Activated T-helper 1 cell treated with Interleukin-2 at 50 U/mL for 16 hours (primary cell): Measurements from ENCODE around the gene PRM2.
"Not testable (repeated sequence)": the region's sequence is repeated elsewhere in the genome, so short reads cannot be mapped to it uniquely, and the experiment has no call there.

Source experiments
- DNase-seq: peaks from one replicate; pipeline ENCODE4 v3.0.0-alpha.2; 2020; ENCODE audit warnings: low read depth

The PRM2 gene

GRCh38 chr16:11289696-11290095, 13.4 kb upstream of the PRM2 start:
- not testable (repeated sequence) for DNase-seq

- no peak for DNase-seq
Observed at GRCh38 chr16:11289202-11289601, 12.9 kb upstream of the PRM2 start.

- DNase-seq, result no peak
Observed at GRCh38 chr16:11285842-11286241, 9.6 kb upstream of the PRM2 start.

GRCh38 chr16:11283820-11284248, 7.6 kb upstream of the PRM2 start:
- DNase-seq, result no peak

- DNase-seq, result no peak
Observed at GRCh38 chr16:11280616-11281522, 4.6 kb upstream of the PRM2 start, which contains the start of gene PRM1. PRM1 (minus strand) TSS chr16:11281330; CDS start chr16:11281238, 92 bp downstream.

- DNase-seq, result no peak
Observed at GRCh38 chr16:11278681-11279628, 2.7 kb upstream of the PRM2 start.

GRCh38 chr16:11277607-11278337, 1.5 kb upstream of the PRM2 start:
- no peak for DNase-seq

GRCh38 chr16:11276896-11277593, 765 bp upstream of the PRM2 start:
- no peak for DNase-seq

GRCh38 chr16:11274964-11275363, 1.3 kb downstream of the PRM2 start:
- DNase-seq, result no peak

- no peak for DNase-seq
Observed at GRCh38 chr16:11273721-11274324, 2.5 kb downstream of the PRM2 start.

GRCh38 chr16:11272921-11273720, 3.2 kb downstream of the PRM2 start, which contains the start of gene PRM3:
PRM3 (minus strand) TSS chr16:11273629; CDS start chr16:11273595, 34 bp downstream.
- no peak for DNase-seq

- DNase-seq, result no peak
Observed at GRCh38 chr16:11272484-11272883, 3.8 kb downstream of the PRM2 start.

GRCh38 chr16:11271610-11272009, 4.7 kb downstream of the PRM2 start:
- no peak for DNase-seq

GRCh38 chr16:11270602-11271162, 5.6 kb downstream of the PRM2 start:
- DNase-seq, result no peak

- no peak for DNase-seq
Observed at GRCh38 chr16:11268921-11269375, 7.3 kb downstream of the PRM2 start, which contains the start of gene TNP2. TNP2 (minus strand) TSS chr16:11269325; CDS start chr16:11269262, 63 bp downstream.

GRCh38 chr16:11265124-11265523, 11.2 kb downstream of the PRM2 start:
- DNase-seq, result no peak

GRCh38 chr16:11264155-11264832, 12.0 kb downstream of the PRM2 start:
- DNase-seq, result no peak

GRCh38 chr16:11263737-11264136, 12.5 kb downstream of the PRM2 start:
- DNase-seq, result no peak

- DNase-seq, result no peak
Observed at GRCh38 chr16:11262915-11263314, 13.4 kb downstream of the PRM2 start.
